Lower leg skin (tissue), 3 donors: ENCODE results near the gene CLSTN2.

Source experiments
- CTCF ChIP-seq, 3 donors: fragments of 450-650 bp; IDR thresholded peaks; one replicate each; pipeline ENCODE4 v1.5.1; 2016; ENCODE audit warnings: antibody characterized with exemption in 3 of 3, mild to moderate bottlenecking in 3 of 3, moderate library complexity in 2 of 3
- POLR2A ChIP-seq, 2 donors: fragments of 450-650 bp; IDR thresholded peaks; one replicate each; pipeline ENCODE4 v1.6.1; 2016 to 2017; ENCODE audit warnings: antibody characterized with exemption in 2 of 2, mild to moderate bottlenecking in 1 of 2, moderate library complexity in 1 of 2

GRCh38 chr3:140100479-140100878 lies 165.5 kb downstream of the CLSTN2 start:
- no peak for TF ChIP-seq CTCF (IDR thresholded peaks at IDR 0.05)
- no peak for TF ChIP-seq POLR2A (IDR thresholded peaks at IDR 0.05)
